ENCODE measurements around the gene PPP2R2B. TPM values are rescaled to one million over a fixed set of nuclear protein-coding genes. Genes with fewer than 3 reads are reported as not detected.

The PPP2R2B gene
- total and polyA plus RNA-seq, 12 donors = 0.35 to 11.7 (median 4.7) TPM

GRCh38 chr5:146779211-146779869, 99.2 kb downstream of the PPP2R2B start:
- Histone ChIP-seq H3K27me3 (no peaks in the 10 kb centered on the region), H3K4me1 (replicated peaks in 1 of 2) (no peaks in the 10 kb centered on the region), H3K36me3 (replicated peaks in 1 of 2) (no peaks in the 10 kb centered on the region), H3K27ac (no peak overlapping the region), H3K4me3 (no peak overlapping the region), H3K9me3 (replicated peaks in 1 of 3) (peaks cover 0 to 3% (median 0%) of the 10 kb centered on the region in 3 donors)
- TF ChIP-seq POLR2A (IDR thresholded peaks at IDR 0.05) (no peak), CTCF (IDR thresholded peaks at IDR 0.05) (no peak)
- 90 to 92% (median 90%) methylated on average over 10 of the region's 10 CpGs for WGBS, 4 donors
- intact Hi-C loops (cut with DNase I) = no loop called here
- no peak for DNase-seq

DNA sequence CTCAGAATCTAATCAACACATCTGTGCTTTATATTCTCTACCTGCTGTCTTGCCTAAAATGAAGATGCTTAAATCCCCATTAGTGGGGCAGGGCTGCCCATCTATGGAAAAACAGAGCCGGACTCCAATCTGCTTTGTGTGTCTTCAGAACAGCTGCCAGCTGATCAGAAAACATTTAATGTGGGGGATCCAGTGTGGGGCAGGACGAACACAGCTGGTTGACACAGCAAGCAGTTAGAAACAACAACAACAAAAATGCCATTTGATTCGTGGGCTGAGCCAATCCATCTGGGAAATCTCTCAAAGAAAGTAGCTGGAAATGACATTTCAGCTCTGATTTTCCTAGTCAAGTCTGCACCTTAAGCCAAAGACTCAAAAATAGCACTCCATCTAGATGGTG, 99.8 kb downstream of the PPP2R2B start:
- intact Hi-C loops (cut with DNase I) = no loop called here
- H3K27me3 ChIP-seq = no peaks in the 10 kb centered on the region
- 57 to 70% (median 67%) methylated on average over 3 of the region's 3 CpGs for WGBS, 4 donors
- peaks cover 0 to 3% (median 0%) of the 10 kb centered on the region in 3 donors for H3K9me3 ChIP-seq (replicated peaks in 1 of 3)
- TF ChIP-seq CTCF (IDR thresholded peaks at IDR 0.05) (no peak), POLR2A (IDR thresholded peaks at IDR 0.05) (no peak)
- H3K36me3 ChIP-seq (replicated peaks in 1 of 2) = no peaks in the 10 kb centered on the region
- H3K4me3 ChIP-seq = no peak overlapping the region
- H3K4me1 ChIP-seq (replicated peaks in 1 of 2) = no peaks in the 10 kb centered on the region
- no peak overlapping the region for H3K27ac ChIP-seq
- DNase-seq = no peak

DNA sequence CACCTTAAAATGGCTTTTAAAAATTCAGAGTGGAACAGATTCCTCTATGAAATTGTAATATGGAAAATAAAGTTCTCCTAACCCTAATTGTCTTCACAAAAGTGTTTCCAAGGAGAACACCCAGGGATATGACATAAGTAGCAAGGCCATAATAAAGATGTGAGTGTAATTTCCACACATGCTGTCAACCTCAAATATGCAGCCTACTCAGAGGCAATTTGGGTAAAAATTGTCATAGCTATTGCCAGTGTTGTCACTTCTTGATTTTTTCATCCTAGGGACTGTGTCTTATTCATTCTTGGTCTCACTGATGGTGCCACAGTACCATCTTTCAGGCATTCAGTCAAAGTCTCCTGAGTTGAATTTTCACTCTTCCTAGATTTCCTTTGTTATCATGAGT, 100.3 kb downstream of the PPP2R2B start:
- Histone ChIP-seq H3K9me3 (replicated peaks in 1 of 3) (peaks cover 0 to 3% (median 0%) of the 10 kb centered on the region in 3 donors), H3K27ac (no peak overlapping the region), H3K27me3 (no peaks in the 10 kb centered on the region), H3K4me1 (replicated peaks in 1 of 2) (no peaks in the 10 kb centered on the region), H3K4me3 (no peak overlapping the region), H3K36me3 (replicated peaks in 1 of 2) (no peaks in the 10 kb centered on the region)
- intact Hi-C loops (cut with DNase I) = no loop called here
- DNase-seq = no peak
- TF ChIP-seq POLR2A (IDR thresholded peaks at IDR 0.05) (no peak), CTCF (IDR thresholded peaks at IDR 0.05) (no peak)

DNA sequence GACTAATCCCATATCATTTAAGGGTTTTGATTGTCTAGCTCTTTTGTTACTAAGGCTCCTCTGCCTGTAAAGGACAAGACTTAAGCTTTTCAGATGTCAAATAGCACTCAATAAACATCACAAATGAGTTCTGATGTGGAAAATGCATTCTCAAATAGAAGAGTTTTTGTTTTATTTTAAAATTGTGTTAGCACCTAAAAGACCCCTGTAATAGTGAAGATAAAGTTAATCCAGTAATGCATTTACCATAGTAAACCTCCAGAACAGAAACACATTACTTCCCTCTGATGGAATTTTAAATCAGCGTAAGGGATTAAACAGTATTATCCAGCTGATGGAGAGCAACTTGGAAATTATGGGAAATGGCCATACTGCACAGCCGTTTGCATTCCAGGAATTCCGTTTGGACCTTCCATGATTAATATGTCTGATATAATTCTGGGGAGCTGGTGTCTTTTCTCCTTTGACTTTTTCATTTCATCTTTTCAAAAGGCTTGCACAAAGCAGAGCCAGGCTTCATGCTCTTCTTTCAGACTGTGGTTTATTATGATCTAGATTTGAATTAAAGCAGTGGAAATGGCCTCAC, 105.6 kb downstream of the PPP2R2B start:
- Histone ChIP-seq H3K27ac (no peak overlapping the region), H3K36me3 (replicated peaks in 1 of 2) (no peaks in the 10 kb centered on the region), H3K4me1 (replicated peaks in 1 of 2) (no peaks in the 10 kb centered on the region), H3K9me3 (replicated peaks in 1 of 3) (peaks cover 0 to 3% (median 0%) of the 10 kb centered on the region in 3 donors), H3K4me3 (no peak overlapping the region), H3K27me3 (no peaks in the 10 kb centered on the region)
- 50 to 65% (median 60%) methylated on average over 3 of the region's 3 CpGs for WGBS, 4 donors
- TF ChIP-seq CTCF (IDR thresholded peaks at IDR 0.05) (no peak), POLR2A (IDR thresholded peaks at IDR 0.05) (no peak)
- no peak for DNase-seq
- intact Hi-C loops (cut with DNase I) = no loop called here
